Common myeloid progenitor, CD34-positive (primary cell): Measurements from ENCODE around the gene CREB5.

Experiments used
- CTCF ChIA-PET: fragments of 350-600 bp; sonication (Branson Sonifier 250); formaldehyde crosslinking; loops from one replicate; lab custom pipeline; 2021; ENCODE audit warnings: antibody characterized with exemption; lab: Charles Lee
- POLR2A ChIA-PET: fragments of 350-600 bp; sonication (Branson Sonifier 250); formaldehyde crosslinking; loops from one replicate; lab custom pipeline; 2021; ENCODE audit warnings: antibody characterized with exemption; lab: Charles Lee
- DNase-seq, 3 donors: peaks; one replicate each; pipeline versions ENCODE4 v3.0.0 to v3.0.0-alpha.2; 2013
- H3K27ac ChIP-seq, 2 experiments: 1 replicate in 1 of 2; 2 replicates in 1 of 2; pipeline ENCODE4 v1.7.0; 2013; ENCODE audit warnings: inconsistent platforms in 2 of 2, low read length in 2 of 2, mild to moderate bottlenecking in 2 of 2, low read depth in 1 of 2, moderate library complexity in 1 of 2; ENCODE audit not compliant: severe bottlenecking in 2 of 2, insufficient read depth in 1 of 2, poor library complexity in 1 of 2
- H3K27me3 ChIP-seq, 5 experiments: replicated peaks in 2 of 5; 1 replicate in 3 of 5; 2 replicates in 2 of 5; pipeline versions ENCODE4 v1.6.1 to v1.7.0; 2013; ENCODE audit warnings: low read length in 4 of 5, mild to moderate bottlenecking in 2 of 5, moderate library complexity in 2 of 5, inconsistent platforms in 1 of 5; ENCODE audit not compliant: insufficient read depth in 5 of 5, control insufficient read depth in 4 of 5
- H3K36me3 ChIP-seq, 4 experiments: 1 replicate in 2 of 4; 2 replicates in 2 of 4; pipeline versions ENCODE4 v1.6.1 to v1.7.0; 2013; ENCODE audit warnings: low read length in 3 of 4, control low read depth in 1 of 4, mild to moderate bottlenecking in 1 of 4; ENCODE audit not compliant: control insufficient read depth in 4 of 4, insufficient read depth in 4 of 4
- H3K4me1 ChIP-seq, 4 experiments: 1 replicate in 3 of 4; 2 replicates in 1 of 4; pipeline versions ENCODE4 v1.6.1 to v1.7.1; 2013; ENCODE audit warnings: low read length in 3 of 4, mild to moderate bottlenecking in 3 of 4, control low read depth in 1 of 4, inconsistent platforms in 1 of 4, moderate library complexity in 1 of 4; ENCODE audit not compliant: control insufficient read depth in 4 of 4, insufficient read depth in 4 of 4; ENCODE audit errors: control extremely low read depth in 1 of 4
- H3K4me3 ChIP-seq, 7 experiments: 1 replicate in 4 of 7; 2 replicates in 3 of 7; pipeline versions ENCODE4 v1.5.1 to v1.7.0; 2013; ENCODE audit warnings: mild to moderate bottlenecking in 7 of 7, low read length in 6 of 7, moderate library complexity in 6 of 7, inconsistent platforms in 2 of 7, low read depth in 2 of 7, control low read depth in 1 of 7; ENCODE audit not compliant: insufficient read depth in 4 of 7, control insufficient read depth in 1 of 7; ENCODE audit errors: extremely low read depth in 1 of 7
- H3K9me3 ChIP-seq, 5 experiments: 1 replicate in 4 of 5; 2 replicates in 1 of 5; pipeline versions ENCODE4 v1.6.1 to v1.7.1; 2013; ENCODE audit warnings: low read length in 4 of 5, mild to moderate bottlenecking in 2 of 5, inconsistent platforms in 1 of 5, low read depth in 1 of 5, moderate library complexity in 1 of 5; ENCODE audit not compliant: control insufficient read depth in 4 of 5, insufficient read depth in 2 of 5; ENCODE audit errors: control extremely low read depth in 1 of 5
- WGBS: methylation state at CpG from one replicate; pipeline ENCODE4 v1.1.5; 2013; ENCODE audit not compliant: insufficient coverage; 5-methylcytosine and 5-hydroxymethylcytosine counted together

Gene CREB5

DNA sequence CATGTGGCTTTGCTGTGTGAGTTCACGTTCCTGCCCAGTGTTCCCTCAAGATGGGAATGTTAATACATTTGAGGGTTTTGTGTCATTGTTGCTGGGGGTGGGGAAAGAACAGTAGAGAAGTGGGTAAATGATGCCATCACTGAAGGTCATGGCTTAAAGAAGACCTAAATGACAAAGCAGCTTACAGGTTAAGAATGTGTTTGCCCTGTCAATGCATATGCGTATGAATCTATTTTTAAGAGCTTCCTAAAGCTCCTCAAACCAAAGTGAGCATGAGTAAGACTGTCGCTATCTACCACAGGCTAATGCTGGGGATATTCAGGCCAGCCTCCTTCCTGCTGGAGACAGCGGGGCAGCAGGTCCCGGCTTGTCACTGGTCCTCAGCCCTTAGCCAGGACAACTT is 162.9 kb downstream of the CREB5 start:
- peaks cover 0 to 3% (median 1%) of the 10 kb centered on the region in 5 experiments for H3K9me3 ChIP-seq
- H3K4me1 ChIP-seq = peaks cover 0 to 6% (median 0%) of the 10 kb centered on the region in 4 experiments
- ChIA-PET POLR2A (no interaction called here), CTCF (interaction anchor here (1.0 kb wide), 1 partner anchor 51 kb away, joined by 3 read pairs; no protein-coding TSS in a partner anchor)
- DNase-seq = no peak
- no peaks in the 10 kb centered on the region for H3K27me3 ChIP-seq
- H3K4me3 ChIP-seq = no peak overlapping the region
- H3K36me3 ChIP-seq = no peaks in the 10 kb centered on the region
- 96% methylated on average over 4 of the region's 5 CpGs for WGBS
- H3K27ac ChIP-seq = no peak overlapping the region

DNA sequence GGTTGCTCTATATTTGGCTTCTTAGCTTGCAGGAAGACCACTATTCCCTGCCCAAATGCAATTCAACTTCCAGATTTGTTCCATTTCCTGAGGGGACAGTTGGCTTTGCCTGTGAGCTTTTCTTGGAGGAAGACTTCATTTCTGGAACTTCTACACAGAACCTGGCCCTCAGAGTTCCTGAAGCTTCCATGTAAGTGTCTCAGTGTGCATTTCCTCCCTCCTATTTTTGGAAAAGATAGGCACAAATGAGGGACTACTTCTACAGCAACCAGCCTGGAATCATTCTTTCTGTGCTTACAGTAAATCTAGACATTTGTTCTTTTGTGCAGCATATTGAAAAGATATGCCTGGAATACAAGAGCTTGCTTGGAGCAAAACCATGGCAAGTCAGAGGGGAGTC is 164.3 kb downstream of the CREB5 start:
- CTCF ChIA-PET = no interaction called here
- POLR2A ChIA-PET = interaction anchor here (0.6 kb wide), 1 partner anchor 260 kb away, joined by 3 read pairs; no protein-coding TSS in a partner anchor

DNA sequence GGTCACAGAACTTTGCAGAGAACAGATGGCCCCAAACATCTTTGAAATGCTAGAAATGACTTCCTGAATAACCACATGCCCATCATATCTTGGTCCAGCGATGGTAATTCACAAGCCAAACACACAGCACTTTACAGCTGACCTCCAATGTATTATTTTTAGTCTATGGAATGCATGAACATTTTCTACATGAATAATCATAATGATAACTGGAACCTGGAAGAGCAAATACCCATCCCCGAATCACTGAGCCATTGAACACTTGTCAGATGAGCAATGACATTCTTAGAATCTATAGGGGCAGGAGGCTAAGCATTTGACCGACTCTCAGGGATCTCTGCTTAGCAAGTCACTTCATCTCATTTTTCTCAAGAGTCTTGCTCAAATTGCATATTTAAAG is 167.3 kb downstream of the CREB5 start:
- ChIA-PET CTCF (interaction anchor here (0.8 kb wide), 1 partner anchor 47 kb away, joined by 3 read pairs; no protein-coding TSS in a partner anchor), POLR2A (no interaction called here)
- Histone ChIP-seq H3K27ac (no peak overlapping the region), H3K4me3 (no peak overlapping the region), H3K4me1 (no peaks in the 10 kb centered on the region), H3K27me3 (no peaks in the 10 kb centered on the region), H3K36me3 (no peaks in the 10 kb centered on the region), H3K9me3 (peaks cover 0 to 3% (median 0%) of the 10 kb centered on the region in 5 experiments)
- WGBS = 80% methylated on average over 1 of the region's 3 CpGs
- no peak for DNase-seq

More for the DNA sequence above, 164.3 kb downstream of the CREB5 start:
- no peak overlapping the region for H3K27ac ChIP-seq
- H3K9me3 ChIP-seq = peaks cover 0 to 3% (median 0%) of the 10 kb centered on the region in 5 experiments
- H3K4me1 ChIP-seq = peaks cover 0 to 6% (median 0%) of the 10 kb centered on the region in 4 experiments
- DNase-seq = no peak
- no peaks in the 10 kb centered on the region for H3K27me3 ChIP-seq
- no peaks in the 10 kb centered on the region for H3K36me3 ChIP-seq
- H3K4me3 ChIP-seq = no peak overlapping the region

DNA sequence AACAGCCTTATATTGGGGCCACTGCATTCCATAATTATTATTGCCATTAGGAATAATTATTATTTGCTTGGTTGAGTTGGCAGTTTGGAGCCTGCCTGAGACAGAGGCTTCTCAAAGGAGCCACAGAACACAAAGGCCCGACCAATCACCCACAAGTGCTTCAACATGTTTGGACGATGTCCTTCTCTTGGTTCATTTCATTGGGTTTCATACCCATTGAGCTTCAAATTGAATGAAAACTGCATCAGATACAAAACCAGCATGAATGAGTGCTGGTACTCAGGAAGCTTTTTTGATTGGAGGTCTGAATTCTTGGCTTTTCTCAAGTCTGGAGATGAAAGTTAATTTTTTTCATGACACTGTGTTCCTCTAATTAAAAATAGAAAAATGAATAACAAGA is 168.3 kb downstream of the CREB5 start:
- Histone ChIP-seq H3K27ac (no peak overlapping the region), H3K4me3 (no peak overlapping the region), H3K4me1 (peaks cover 0 to 4% (median 0%) of the 10 kb centered on the region in 4 experiments), H3K27me3 (no peaks in the 10 kb centered on the region), H3K9me3 (peaks cover 0 to 3% (median 0%) of the 10 kb centered on the region in 5 experiments), H3K36me3 (no peaks in the 10 kb centered on the region)
- CTCF ChIA-PET = interaction anchor here (0.8 kb wide), 1 partner anchor 48 kb away, joined by 3 read pairs; no protein-coding TSS in a partner anchor
- WGBS = 100% methylated on average over 2 of the region's 2 CpGs
- DNase-seq = no peak
- POLR2A ChIA-PET = no interaction called here

DNA sequence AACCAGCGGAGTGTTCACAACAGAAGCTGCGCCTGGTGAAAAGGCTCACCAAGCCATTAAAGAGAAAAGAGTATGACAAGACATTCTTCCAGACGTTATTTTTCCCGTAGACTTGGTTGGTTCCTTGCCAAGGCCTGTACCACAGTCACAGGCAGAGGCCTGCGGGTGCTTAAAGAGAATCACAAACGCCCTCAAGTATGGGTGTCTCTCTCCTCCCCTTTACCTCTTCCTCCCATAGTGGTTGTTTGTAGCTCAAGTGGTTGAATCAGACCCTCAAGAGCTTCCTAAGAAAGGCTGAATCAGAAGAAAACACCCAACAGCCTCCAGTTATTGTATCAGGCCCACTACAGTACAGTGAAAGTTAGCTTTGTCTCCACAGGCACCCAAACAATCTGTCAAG is 169.0 kb downstream of the CREB5 start:
- WGBS = 100% methylated on average over 2 of the region's 6 CpGs
- Histone ChIP-seq H3K9me3 (peaks cover 0 to 3% (median 0%) of the 10 kb centered on the region in 5 experiments), H3K27ac (no peak overlapping the region), H3K27me3 (no peaks in the 10 kb centered on the region), H3K4me1 (peaks cover 0 to 4% (median 0%) of the 10 kb centered on the region in 4 experiments), H3K4me3 (no peak overlapping the region), H3K36me3 (no peaks in the 10 kb centered on the region)
- ChIA-PET CTCF (no interaction called here), POLR2A (no interaction called here)
- no peak for DNase-seq

DNA sequence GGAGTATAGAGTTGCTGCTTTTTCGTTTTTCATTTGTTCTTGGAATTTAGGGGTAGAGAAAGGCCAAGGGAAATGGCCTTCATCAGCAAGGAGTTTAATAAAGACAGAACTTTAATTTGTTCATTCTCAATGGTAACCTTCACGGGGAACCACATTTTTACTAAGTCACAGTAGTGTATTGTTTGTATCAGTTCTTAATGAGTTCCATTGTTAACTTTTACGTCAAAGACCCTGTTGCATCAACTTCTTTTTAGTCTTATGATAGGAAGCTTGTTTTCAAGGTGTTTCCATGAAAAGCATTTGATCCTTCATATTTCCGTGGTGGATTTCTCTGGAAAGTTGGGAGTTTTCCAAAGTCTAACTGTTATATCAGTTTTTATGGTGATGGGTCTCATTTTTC is 169.9 kb downstream of the CREB5 start:
- ChIA-PET POLR2A (no interaction called here), CTCF (no interaction called here)
- no peak overlapping the region for H3K27ac ChIP-seq
- DNase-seq = no peak
- peaks cover 0 to 4% (median 0%) of the 10 kb centered on the region in 4 experiments for H3K4me1 ChIP-seq
- H3K27me3 ChIP-seq = no peaks in the 10 kb centered on the region
- H3K36me3 ChIP-seq = no peaks in the 10 kb centered on the region
- H3K4me3 ChIP-seq = no peak overlapping the region
- 100% methylated on average over 2 of the region's 4 CpGs for WGBS
- H3K9me3 ChIP-seq = peaks cover 0 to 3% (median 0%) of the 10 kb centered on the region in 5 experiments

DNA sequence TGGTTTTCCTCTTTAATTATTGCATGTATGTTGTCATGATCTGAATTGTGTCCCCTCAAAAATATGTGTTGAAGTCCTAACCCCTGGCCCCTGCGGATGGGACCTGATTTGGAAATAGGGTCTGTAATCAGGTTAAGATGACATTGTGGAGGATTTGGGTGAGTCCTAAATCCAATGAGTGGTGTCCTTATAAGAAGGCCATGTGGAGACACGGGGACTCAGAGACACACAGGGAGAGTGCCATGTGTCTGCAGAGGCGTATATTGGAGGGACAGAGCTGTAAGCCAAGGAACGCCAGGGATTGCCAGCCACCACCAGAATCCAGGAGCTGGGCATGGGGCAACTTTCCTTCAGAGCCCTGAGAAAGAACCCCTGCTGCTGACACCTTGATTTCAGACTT is 171.9 kb downstream of the CREB5 start:
- DNase-seq = no peak
- whole genome bisulfite sequencing = 100% methylated on average over 4 of the region's 4 CpGs
- peaks cover 0 to 1% (median 0%) of the 10 kb centered on the region in 5 experiments for H3K9me3 ChIP-seq
- POLR2A ChIA-PET = no interaction called here
- CTCF ChIA-PET = no interaction called here
- H3K27me3 ChIP-seq = no peaks in the 10 kb centered on the region
- H3K4me3 ChIP-seq = no peak overlapping the region
- no peaks in the 10 kb centered on the region for H3K36me3 ChIP-seq
- H3K4me1 ChIP-seq = peaks cover 0 to 4% (median 0%) of the 10 kb centered on the region in 4 experiments
- H3K27ac ChIP-seq = no peak overlapping the region
